K562 (cell line): Measurements from ENCODE around the gene CALML6. TPM values are rescaled to one million over a fixed set of nuclear protein-coding genes. Genes with fewer than 3 reads are reported as not detected.

Experiments used
- ATAC-seq: fragments of 200-7000 bp; cut with Tn5 transposase; 3 replicates; pipeline ENCODE4 v1.9.1; 2020; ENCODE audit warnings: moderate library complexity
- BruUV-seq: library from RNA; stranded (reverse); fragments of 400-500 nt; replicated peaks from 2 replicates; lab custom pipeline; 2021; lab: Mats Ljungman, UMichigan
- CTCF ChIA-PET: fragments of 300-600 bp; formaldehyde crosslinking; extraction: SDS; loops from one replicate; lab custom pipeline; 2021; ENCODE audit warnings: low intra/inter-chr PET ratio; lab: Yijun Ruan, JAX
- POLR2A ChIA-PET: fragments of 300-600, 350-650 bp; sonication (Branson Sonifier 250); formaldehyde crosslinking; extraction: SDS; loops from one replicate; lab custom pipeline; 2021; ENCODE audit warnings: antibody characterized with exemption, inconsistent platforms; lab: Yijun Ruan, JAX
- DNase-seq, 4 experiments: peaks; one replicate each; pipeline versions ENCODE4 v3.0.0 to v3.0.0-alpha.2; 2011 to 2018; ENCODE audit warnings: low spot score in 3 of 4, mixed read lengths in 3 of 4; ENCODE audit errors: extremely low read depth in 1 of 4
- FAIRE-seq: peaks from 2 replicates; lab custom pipeline; 2011; peaks lifted over from hg19 to GRCh38; lab: Jason Lieb, UNC
- H2AFZ ChIP-seq: 2 replicates; pipeline ENCODE4 v1.6.0; 2011; ENCODE audit warnings: low read depth, low read length, control low read depth, inconsistent platforms
- H3K27ac ChIP-seq: fragments of 200-600 bp; 3 replicates; pipeline ENCODE4 v1.8.0; 2011; ENCODE audit warnings: low read depth, mild to moderate bottlenecking, control low read depth, inconsistent platforms, low read length, moderate library complexity, mixed read lengths; ENCODE audit errors: extremely low read depth
- H3K27me3 ChIP-seq, 2 experiments: fragments of 300-600 bp in 1 of 2; 2 replicates in 1 of 2; 3 replicates in 1 of 2; pipeline versions ENCODE4 v1.6.0 to v1.8.0; 2011; ENCODE audit warnings: inconsistent platforms in 2 of 2, low read length in 2 of 2, mild to moderate bottlenecking in 1 of 2, mixed read lengths in 1 of 2, moderate library complexity in 1 of 2; ENCODE audit not compliant: control insufficient read depth in 2 of 2, insufficient read depth in 2 of 2
- H3K36me3 ChIP-seq: fragments of 300-600 bp; 3 replicates; pipeline ENCODE4 v1.8.0; 2011; ENCODE audit warnings: mild to moderate bottlenecking, low read length, inconsistent platforms; ENCODE audit not compliant: control insufficient read depth, insufficient read depth
- H3K4me1 ChIP-seq, 2 experiments: fragments of 200-600 bp in 1 of 2; replicated peaks in 1 of 2; 2 replicates in 1 of 2; 3 replicates in 1 of 2; pipeline versions ENCODE4 v1.5.1 to v1.8.0; 2011; ENCODE audit warnings: inconsistent platforms in 2 of 2, low read length in 2 of 2, mild to moderate bottlenecking in 1 of 2, mixed read lengths in 1 of 2, moderate library complexity in 1 of 2; ENCODE audit not compliant: control insufficient read depth in 2 of 2, insufficient read depth in 2 of 2
- H3K4me2 ChIP-seq: 2 replicates; pipeline ENCODE4 v1.6.1; 2011; ENCODE audit warnings: low read length, control low read depth, inconsistent platforms, mixed read lengths; ENCODE audit not compliant: insufficient read depth
- H3K4me3 ChIP-seq: fragments of 200-600 bp; sonication (generic), shearing (Covaris generic); 2 replicates; pipeline ENCODE4 v1.5.1; 2016; ENCODE audit warnings: control low read depth, inconsistent platforms
- H3K79me2 ChIP-seq: fragments of 200-600 bp; 3 replicates; pipeline ENCODE4 v1.8.0; 2011; ENCODE audit warnings: low read length, inconsistent platforms; ENCODE audit not compliant: control insufficient read depth, insufficient read depth
- H3K9ac ChIP-seq, 2 experiments: 2 replicates each; pipeline versions ENCODE4 v1.6.0 to v1.6.1; 2011; ENCODE audit warnings: low read depth in 2 of 2, low read length in 2 of 2, control low read depth in 1 of 2, inconsistent platforms in 1 of 2, mild to moderate bottlenecking in 1 of 2, mixed read lengths in 1 of 2; ENCODE audit not compliant: insufficient read depth in 1 of 2
- H3K9me1 ChIP-seq: one replicate; pipeline ENCODE4 v1.6.0; 2011; ENCODE audit warnings: inconsistent platforms, mild to moderate bottlenecking, low read length, moderate library complexity; ENCODE audit not compliant: control insufficient read depth, insufficient read depth
- H3K9me3 ChIP-seq: replicated peaks from 2 replicates; pipeline ENCODE4 v1.5.1; 2011; ENCODE audit warnings: low read depth, low read length, inconsistent platforms; ENCODE audit not compliant: control insufficient read depth, insufficient read depth
- H4K20me1 ChIP-seq: replicated peaks from 2 replicates; pipeline ENCODE4 v1.6.1; 2011; ENCODE audit warnings: low read length, inconsistent platforms, mixed read lengths; ENCODE audit not compliant: control insufficient read depth, insufficient read depth
- BMI1 ChIP-seq: fragments of 150-350 bp; IDR thresholded peaks from 2 replicates; pipeline ENCODE4 v1.6.1; 2014; ENCODE audit warnings: low read length
- CUX1 ChIP-seq: fragments of 200-800 bp; sonication (Bioruptor generic); IDR thresholded peaks from 2 replicates; pipeline ENCODE4 v1.6.1; 2016; ENCODE audit warnings: missing genetic modification characterization, missing compliant biosample characterization
- EWSR1 ChIP-seq: fragments of 450-650 bp; IDR thresholded peaks from 2 replicates; pipeline ENCODE4 v1.6.1; 2018; ENCODE audit warnings: borderline replicate concordance, mild to moderate bottlenecking, low read depth, moderate library complexity; ENCODE audit not compliant: partially characterized antibody
- KDM4B ChIP-seq, 2 experiments: fragments of 450-650 bp in 1 of 2; sonication (generic) in 1 of 2; IDR thresholded peaks; 2 replicates each; pipeline ENCODE4 v1.6.1; 2016 to 2017; ENCODE audit warnings: borderline replicate concordance in 2 of 2, antibody characterized with exemption in 1 of 2, low read depth in 1 of 2, mild to moderate bottlenecking in 1 of 2
- MITF ChIP-seq: IDR thresholded peaks from 2 replicates; pipeline ENCODE4 v1.6.1; 2014; ENCODE audit warnings: antibody characterized with exemption
- MYC ChIP-seq, 2 experiments: fragments of 250-450 bp in 1 of 2; sonication (Bioruptor Pico) in 1 of 2; IDR thresholded peaks; 2 replicates each; pipeline versions ENCODE4 v1.5.1 to v1.6.1; 2012 to 2021; ENCODE audit warnings: low read depth in 2 of 2, borderline replicate concordance in 1 of 2, improper control_type of control experiment in 1 of 2, low read length in 1 of 2, mild to moderate bottlenecking in 1 of 2, moderate library complexity in 1 of 2
- PHF8 ChIP-seq: fragments of 200-600 bp; sonication (generic); IDR thresholded peaks from 2 replicates; pipeline ENCODE4 v1.6.1; 2012; ENCODE audit warnings: mixed run types, mild to moderate bottlenecking, inconsistent platforms, low read length, moderate library complexity, borderline replicate concordance
- PTTG1 ChIP-seq: fragments of 450-650 bp; IDR thresholded peaks from 2 replicates; pipeline ENCODE4 v1.6.1; 2016; ENCODE audit warnings: low read depth, mild to moderate bottlenecking, missing genetic modification characterization, missing compliant biosample characterization
- SMARCE1 ChIP-seq: fragments of 450-650 bp; IDR thresholded peaks from 2 replicates; pipeline ENCODE4 v1.7.1; 2016; ENCODE audit warnings: mild to moderate bottlenecking
- SNIP1 ChIP-seq: fragments of 450-650 bp; IDR thresholded peaks from 2 replicates; pipeline ENCODE4 v1.7.1; 2017; ENCODE audit warnings: low read depth, mild to moderate bottlenecking
- SPI1 ChIP-seq: IDR thresholded peaks from 2 replicates; pipeline ENCODE4 v1.6.1; 2011; ENCODE audit warnings: low read depth, low read length, control low read depth, borderline replicate concordance
- TARDBP ChIP-seq: fragments of 450-650 bp; IDR thresholded peaks from 2 replicates; pipeline ENCODE4 v1.6.1; 2016
- TBL1XR1 ChIP-seq, 2 experiments: IDR thresholded peaks; 2 replicates each; pipeline ENCODE4 v1.6.1; 2012; ENCODE audit warnings: improper control_type of control experiment in 2 of 2, low read length in 2 of 2, mild to moderate bottlenecking in 1 of 2
- ZBTB17 ChIP-seq: fragments of 450-650 bp; formaldehyde crosslinking; IDR thresholded peaks from 2 replicates; pipeline ENCODE4 v1.4.0; 2020; ENCODE audit warnings: mild to moderate bottlenecking
- ZNF583 ChIP-seq: fragments of 250-450 bp; sonication (Bioruptor Pico); IDR thresholded peaks from 2 replicates; pipeline ENCODE4 v1.4.0; 2020
- WGBS: fragments of 100-300 bp; shearing (Covaris generic); methylation state at CpG from one replicate; pipeline ENCODE4 v1.1.6; 2016; ENCODE audit warnings: low coverage, mixed read lengths; ENCODE audit not compliant: insufficient coverage; ENCODE audit errors: missing lambda C conversion rate; 5-methylcytosine and 5-hydroxymethylcytosine counted together
- in situ Hi-C: fragments of 300-500 bp; cut with MboI; formaldehyde crosslinking; loops from 4 replicates; pipeline ENCODE4 v1.15.0; 2018; ENCODE audit warnings: inconsistent platforms, mixed read lengths
- intact Hi-C: fragments of 100-400 bp; cut with micrococcal nuclease; formaldehyde crosslinking; loops from 2 replicates; pipeline ENCODE4 v1.14.2; 2022
- polyA plus RNA-seq, 8 experiments: library from polyadenylated mRNA; depleted of rRNA in 4 of 8; stranded (reverse) in 5 of 8; unstranded in 3 of 8; fragments of >200 nt; fragmentation: Nextera tagmentation in 2 of 8; fragmentation: Illumina TruSeq in 1 of 8; extraction: Ambion mirVana in 2 of 8; extraction: Trizol in 1 of 8; gene quantifications; 2 replicates each; pipeline versions ENCODE4 v1.2.1 to v1.2.3, GENCODE V29; 2011 to 2014; ENCODE audit warnings: inconsistent platforms in 1 of 8, missing spikeins in 1 of 8
- total RNA-seq, 7 experiments: library from RNA; depleted of rRNA in 6 of 7; stranded (reverse); fragments of >200 nt in 6 of 7; fragmentation: Illumina TruSeq in 2 of 7; extraction: Trizol in 2 of 7; gene quantifications; 2 replicates each; pipeline versions ENCODE4 v1.2.1 to v1.2.3, GENCODE V29; 2011 to 2021; ENCODE audit warnings: low replicate concordance in 1 of 7

Gene CALML6
- total and polyA plus RNA-seq, 9 of the 15 experiments (the other 6 are each of a cell fraction or from before 2014, with no cell fraction given): 0.14 TPM; not detected in 8

GRCh38 chr1:1914101-1914970 lies 724 bp upstream of the CALML6 start:
- in situ Hi-C loops: loop anchor here (10.0 kb wide), 1 partner anchor 550 kb away; no protein-coding TSS in a partner anchor
- ChIA-PET POLR2A (interaction anchor here (0.6 to 2.5 kb wide), 3 partner anchors 13 to 162 kb away, joined by 3 to 6 read pairs (median 4); no protein-coding TSS in a partner anchor), CTCF (no interaction called here)
- Histone ChIP-seq H3K4me1 (peaks cover 6 to 63% of the 10 kb centered on the region in 2 experiments), H3K9ac (peak overlapping the region in 1 of 2 experiments; percentile 65; a peak in 2 of 4 replicates), H2AFZ (no peak overlapping the region), H3K9me3 (no peaks in the 10 kb centered on the region), H3K4me2 (no peak overlapping the region), H3K9me1 (no peaks in the 10 kb centered on the region), H3K27me3 (no peaks in the 10 kb centered on the region), H3K27ac (no peak overlapping the region), H3K36me3 (no peaks in the 10 kb centered on the region), H3K79me2 (no peaks in the 10 kb centered on the region), H3K4me3 (no peak overlapping the region), H4K20me1 (0 out of 2 replicates have a peak, but pooled peaks cover 4% of the 10 kb centered on the region)
- 33% methylated on average over 20 of the region's 20 CpGs for WGBS
- FAIRE-seq (no peak), DNase-seq (peak in 1 of 4 experiments; percentile 3), ATAC-seq (no peak)
- no TSS peak for BruUV-seq
- intact Hi-C loops: no loop called here
- no peak for TF ChIP-seq SNIP1
- TF ChIP-seq EWSR1: no peak
- no peak for TF ChIP-seq TARDBP
- no peak for TF ChIP-seq ZBTB17 (CRISPR knock-in tag)
- no peak for TF ChIP-seq BMI1
- TF ChIP-seq TBL1XR1 (IDR thresholded peaks at IDR 0.05; ENCODE audit: low read length in 2 of 2): no peak
- no peak for TF ChIP-seq SPI1
- no peak for TF ChIP-seq CUX1
- no peak for TF ChIP-seq PTTG1 (tag)
- TF ChIP-seq ZNF583: no peak
- TF ChIP-seq KDM4B (IDR thresholded peaks at IDR 0.05; ENCODE audit: borderline replicate concordance in 2 of 2, low read depth in 1 of 2): no peak
- TF ChIP-seq MYC (IDR thresholded peaks at IDR 0.05; ENCODE audit: low read depth, low read length): no peak
- TF ChIP-seq MYC (CRISPR knock-in tag; IDR thresholded peaks at IDR 0.05; ENCODE audit: borderline replicate concordance, low read depth): no peak
- no peak for TF ChIP-seq MITF
- TF ChIP-seq SMARCE1: no peak
- TF ChIP-seq PHF8: no peak
